K562 (cell line): ENCODE data around the gene MPI. TPM values are rescaled to one million over a fixed set of nuclear protein-coding genes. Genes with fewer than 3 reads are reported as not detected.
A peak's percentile ranks its signal among the peaks of the same experiment; 100 is the strongest.

Experiments used
- ATAC-seq: fragments of 200-7000 bp; cut with Tn5 transposase; 3 replicates; pipeline ENCODE4 v1.9.1; 2020; ENCODE audit warnings: moderate library complexity
- BruUV-seq: library from RNA; stranded (reverse); fragments of 400-500 nt; replicated peaks from 2 replicates; lab custom pipeline; 2021; lab: Mats Ljungman, UMichigan
- CTCF ChIA-PET: fragments of 300-600 bp; formaldehyde crosslinking; extraction: SDS; loops from one replicate; lab custom pipeline; 2021; ENCODE audit warnings: low intra/inter-chr PET ratio; lab: Yijun Ruan, JAX
- POLR2A ChIA-PET: fragments of 300-600, 350-650 bp; sonication (Branson Sonifier 250); formaldehyde crosslinking; extraction: SDS; loops from one replicate; lab custom pipeline; 2021; ENCODE audit warnings: antibody characterized with exemption, inconsistent platforms; lab: Yijun Ruan, JAX
- DNase-seq, 4 experiments: peaks; one replicate each; pipeline versions ENCODE4 v3.0.0 to v3.0.0-alpha.2; 2011 to 2018; ENCODE audit warnings: low spot score in 3 of 4, mixed read lengths in 3 of 4; ENCODE audit errors: extremely low read depth in 1 of 4
- FAIRE-seq: peaks from 2 replicates; lab custom pipeline; 2011; peaks lifted over from hg19 to GRCh38; lab: Jason Lieb, UNC
- H2AFZ ChIP-seq: 2 replicates; pipeline ENCODE4 v1.6.0; 2011; ENCODE audit warnings: low read depth, low read length, control low read depth, inconsistent platforms
- H3K27ac ChIP-seq: fragments of 200-600 bp; 3 replicates; pipeline ENCODE4 v1.8.0; 2011; ENCODE audit warnings: low read depth, mild to moderate bottlenecking, control low read depth, inconsistent platforms, low read length, moderate library complexity, mixed read lengths; ENCODE audit errors: extremely low read depth
- H3K27me3 ChIP-seq, 2 experiments: fragments of 300-600 bp in 1 of 2; 2 replicates in 1 of 2; 3 replicates in 1 of 2; pipeline versions ENCODE4 v1.6.0 to v1.8.0; 2011; ENCODE audit warnings: inconsistent platforms in 2 of 2, low read length in 2 of 2, mild to moderate bottlenecking in 1 of 2, mixed read lengths in 1 of 2, moderate library complexity in 1 of 2; ENCODE audit not compliant: control insufficient read depth in 2 of 2, insufficient read depth in 2 of 2
- H3K36me3 ChIP-seq: fragments of 300-600 bp; 3 replicates; pipeline ENCODE4 v1.8.0; 2011; ENCODE audit warnings: mild to moderate bottlenecking, low read length, inconsistent platforms; ENCODE audit not compliant: control insufficient read depth, insufficient read depth
- H3K4me1 ChIP-seq, 2 experiments: fragments of 200-600 bp in 1 of 2; replicated peaks in 1 of 2; 2 replicates in 1 of 2; 3 replicates in 1 of 2; pipeline versions ENCODE4 v1.5.1 to v1.8.0; 2011; ENCODE audit warnings: inconsistent platforms in 2 of 2, low read length in 2 of 2, mild to moderate bottlenecking in 1 of 2, mixed read lengths in 1 of 2, moderate library complexity in 1 of 2; ENCODE audit not compliant: control insufficient read depth in 2 of 2, insufficient read depth in 2 of 2
- H3K4me2 ChIP-seq: 2 replicates; pipeline ENCODE4 v1.6.1; 2011; ENCODE audit warnings: low read length, control low read depth, inconsistent platforms, mixed read lengths; ENCODE audit not compliant: insufficient read depth
- H3K4me3 ChIP-seq: fragments of 200-600 bp; sonication (generic), shearing (Covaris generic); 2 replicates; pipeline ENCODE4 v1.5.1; 2016; ENCODE audit warnings: control low read depth, inconsistent platforms
- H3K79me2 ChIP-seq: fragments of 200-600 bp; 3 replicates; pipeline ENCODE4 v1.8.0; 2011; ENCODE audit warnings: low read length, inconsistent platforms; ENCODE audit not compliant: control insufficient read depth, insufficient read depth
- H3K9ac ChIP-seq, 2 experiments: 2 replicates each; pipeline versions ENCODE4 v1.6.0 to v1.6.1; 2011; ENCODE audit warnings: low read depth in 2 of 2, low read length in 2 of 2, control low read depth in 1 of 2, inconsistent platforms in 1 of 2, mild to moderate bottlenecking in 1 of 2, mixed read lengths in 1 of 2; ENCODE audit not compliant: insufficient read depth in 1 of 2
- H3K9me1 ChIP-seq: one replicate; pipeline ENCODE4 v1.6.0; 2011; ENCODE audit warnings: inconsistent platforms, mild to moderate bottlenecking, low read length, moderate library complexity; ENCODE audit not compliant: control insufficient read depth, insufficient read depth
- H3K9me3 ChIP-seq: replicated peaks from 2 replicates; pipeline ENCODE4 v1.5.1; 2011; ENCODE audit warnings: low read depth, low read length, inconsistent platforms; ENCODE audit not compliant: control insufficient read depth, insufficient read depth
- H4K20me1 ChIP-seq: replicated peaks from 2 replicates; pipeline ENCODE4 v1.6.1; 2011; ENCODE audit warnings: low read length, inconsistent platforms, mixed read lengths; ENCODE audit not compliant: control insufficient read depth, insufficient read depth
- HBP1 ChIP-seq: fragments of 450-650 bp; formaldehyde crosslinking; IDR thresholded peaks from 2 replicates; pipeline ENCODE4 v1.4.0; 2022; ENCODE audit warnings: missing genetic modification characterization
- MAFG ChIP-seq: fragments of 450-650 bp; conservative IDR thresholded peaks from 2 replicates; pipeline ENCODE4 v1.6.1; 2016; ENCODE audit warnings: missing genetic modification characterization, missing compliant biosample characterization
- POLR2A ChIP-seq: fragments of 450-650 bp; conservative IDR thresholded peaks from 2 replicates; pipeline ENCODE4 v1.6.1; 2016
- POLR2H ChIP-seq: IDR thresholded peaks from 2 replicates; pipeline ENCODE4 v1.6.1; 2016; ENCODE audit warnings: missing genetic modification characterization, low read depth, mild to moderate bottlenecking, control low read depth, missing compliant biosample characterization, moderate library complexity
- POU5F1 ChIP-seq: fragments of 150-350 bp; IDR thresholded peaks from 2 replicates; pipeline ENCODE4 v1.6.1; 2014; ENCODE audit warnings: borderline replicate concordance, low read length, low read depth, mild to moderate bottlenecking; ENCODE audit not compliant: partially characterized antibody
- PRMT5 ChIP-seq: sonication (generic); formaldehyde crosslinking; IDR thresholded peaks from 2 replicates; pipeline ENCODE4 v1.5.0; 2020; ENCODE audit warnings: missing genetic modification reagents
- PRPF4 ChIP-seq: fragments of 200-400 bp; formaldehyde crosslinking; IDR thresholded peaks from one replicate; pipeline ENCODE4 v1.6.1; 2017; ENCODE audit warnings: low read length, low read depth, mild to moderate bottlenecking; ENCODE audit not compliant: insufficient read depth, poor library complexity, severe bottlenecking
- YBX1 ChIP-seq: fragments of 450-650 bp; IDR thresholded peaks from 2 replicates; pipeline ENCODE4 v1.7.1; 2016; ENCODE audit warnings: mild to moderate bottlenecking
- ZFP36 ChIP-seq: fragments of 150-350 bp; IDR thresholded peaks from 2 replicates; pipeline ENCODE4 v1.6.1; 2018; ENCODE audit warnings: low read length, low read depth; ENCODE audit not compliant: partially characterized antibody
- ZNF175 ChIP-seq: fragments of 200-800 bp; sonication (Bioruptor generic); IDR thresholded peaks from 2 replicates; pipeline ENCODE4 v1.6.1; 2016; ENCODE audit warnings: low read depth, mild to moderate bottlenecking, missing genetic modification characterization, missing compliant biosample characterization
- ZNF41 ChIP-seq: fragments of 250-450 bp; sonication (Bioruptor Pico); conservative IDR thresholded peaks from 2 replicates; pipeline ENCODE4 v1.4.0; 2020; ENCODE audit warnings: mild to moderate bottlenecking
- WGBS: fragments of 100-300 bp; shearing (Covaris generic); methylation state at CpG from one replicate; pipeline ENCODE4 v1.1.6; 2016; ENCODE audit warnings: low coverage, mixed read lengths; ENCODE audit not compliant: insufficient coverage; ENCODE audit errors: missing lambda C conversion rate; 5-methylcytosine and 5-hydroxymethylcytosine counted together
- in situ Hi-C: fragments of 300-500 bp; cut with MboI; formaldehyde crosslinking; loops from 4 replicates; pipeline ENCODE4 v1.15.0; 2018; ENCODE audit warnings: inconsistent platforms, mixed read lengths
- intact Hi-C: fragments of 100-400 bp; cut with micrococcal nuclease; formaldehyde crosslinking; loops from 2 replicates; pipeline ENCODE4 v1.14.2; 2022
- polyA plus RNA-seq, 8 experiments: library from polyadenylated mRNA; depleted of rRNA in 4 of 8; stranded (reverse) in 5 of 8; unstranded in 3 of 8; fragments of >200 nt; fragmentation: Nextera tagmentation in 2 of 8; fragmentation: Illumina TruSeq in 1 of 8; extraction: Ambion mirVana in 2 of 8; extraction: Trizol in 1 of 8; gene quantifications; 2 replicates each; pipeline versions ENCODE4 v1.2.1 to v1.2.3, GENCODE V29; 2011 to 2014; ENCODE audit warnings: inconsistent platforms in 1 of 8, missing spikeins in 1 of 8
- total RNA-seq, 7 experiments: library from RNA; depleted of rRNA in 6 of 7; stranded (reverse); fragments of >200 nt in 6 of 7; fragmentation: Illumina TruSeq in 2 of 7; extraction: Trizol in 2 of 7; gene quantifications; 2 replicates each; pipeline versions ENCODE4 v1.2.1 to v1.2.3, GENCODE V29; 2011 to 2021; ENCODE audit warnings: low replicate concordance in 1 of 7
- TF ChIP-seq, protein P1 (sequence below): fragments of 250-450 bp; sonication (Bioruptor Pico); IDR thresholded peaks from 2 replicates; pipeline ENCODE4 v1.8.0; 2021; ENCODE audit warnings: mild to moderate bottlenecking, moderate library complexity
- TF ChIP-seq, protein P2 (sequence below): fragments of 450-650 bp; IDR thresholded peaks from 2 replicates; pipeline ENCODE4 v1.6.1; 2016; ENCODE audit warnings: antibody characterized with exemption

Gene MPI
- total and polyA plus RNA-seq, 9 of the 15 experiments (the other 6 are each of a cell fraction or from before 2014, with no cell fraction given) = 30.7 to 105 (median 40.5) TPM

DNA sequence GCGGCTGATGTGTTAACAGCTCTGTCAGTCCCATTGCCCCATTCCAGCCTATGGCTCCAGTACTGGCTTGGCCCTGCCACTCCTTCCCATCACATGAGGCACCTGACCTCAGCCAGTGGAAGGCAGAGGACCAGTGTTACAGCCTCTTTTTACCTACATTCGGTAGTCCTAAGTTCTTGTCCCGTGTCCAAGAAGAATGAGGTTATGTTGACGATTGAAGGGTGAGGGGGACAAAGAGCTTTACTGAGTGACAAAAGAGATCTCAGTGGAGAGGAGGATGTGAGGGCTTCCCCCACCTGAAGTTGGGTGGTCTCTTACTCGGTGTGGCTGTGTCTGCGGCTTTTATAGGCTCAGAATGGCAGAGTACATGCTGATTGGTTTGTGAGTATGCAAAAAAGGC is 7.3 kb upstream of the MPI start (continued):
- TF ChIP-seq POU5F1 (no peak), ZFP36 (peak; percentile 38), PRPF4 (no peak), ZNF41 (CRISPR knock-in tag) (no peak)

DNA sequence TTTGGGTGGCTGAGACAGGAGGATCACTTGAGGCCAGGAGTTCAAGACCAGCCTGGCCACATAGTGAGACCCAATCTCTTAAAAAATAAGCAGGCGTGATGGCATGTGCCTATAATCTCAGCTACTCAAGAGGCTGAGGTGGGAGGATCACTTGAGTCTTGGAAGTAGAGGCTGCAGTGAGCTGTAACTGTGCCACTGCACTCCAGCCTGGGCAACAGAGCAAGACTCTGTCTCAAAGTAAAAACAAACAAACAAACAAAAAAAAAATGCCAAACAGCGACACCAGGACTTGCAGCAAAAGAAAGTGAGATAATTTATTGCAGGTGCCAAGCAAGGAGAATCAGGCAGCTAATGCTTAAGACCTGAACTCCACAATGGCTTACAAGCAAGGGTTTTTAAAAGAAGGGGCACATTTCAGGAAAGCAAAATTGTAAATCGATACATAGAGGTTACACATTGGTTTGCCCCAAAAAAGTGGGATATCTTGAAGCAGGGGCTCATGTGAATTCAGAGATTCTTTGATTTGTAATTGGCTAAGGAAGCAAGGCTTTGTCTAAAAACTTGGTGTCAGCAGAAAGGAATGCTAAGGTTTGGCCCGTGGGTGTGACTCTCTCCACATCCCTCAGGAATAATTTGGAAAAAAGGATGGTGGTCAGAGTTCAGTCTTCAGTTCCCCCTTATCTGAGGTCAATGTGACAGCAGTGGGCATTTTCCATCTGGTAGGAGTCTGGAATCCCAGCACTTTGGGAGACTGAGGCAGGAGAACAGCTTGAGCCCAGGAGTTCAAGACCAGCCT is 5.2 kb upstream of the MPI start:
- Histone ChIP-seq H2AFZ (no peak overlapping the region), H3K36me3 (no peaks in the 10 kb centered on the region), H3K27ac (no peak overlapping the region), H4K20me1 (no peaks in the 10 kb centered on the region), H3K9ac (no peak overlapping the region), H3K9me1 (no peaks in the 10 kb centered on the region), H3K9me3 (peaks cover 6% of the 10 kb centered on the region; the same call in 1 of the 2 replicates), H3K4me2 (no peak overlapping the region), H3K4me3 (no peak overlapping the region), H3K27me3 (no peaks in the 10 kb centered on the region), H3K79me2 (peaks cover 9% of the 10 kb centered on the region; the same call in 1 of the 3 replicates), H3K4me1 (peaks cover 18 to 26% of the 10 kb centered on the region in 2 experiments; a peak in 4 of 5 replicates)
- 34% methylated on average over 4 of the region's 4 CpGs for WGBS
- BruUV-seq = no TSS peak
- FAIRE-seq (no peak), ATAC-seq (no peak), DNase-seq (no peak)
- CTCF ChIA-PET = no interaction called here
- intact Hi-C loops = no loop called here
- POLR2A ChIA-PET = no interaction called here
- in situ Hi-C loops = no loop called here
- TF ChIP-seq HBP1 (CRISPR knock-in tag) (no peak), PRMT5 (CRISPR knock-in tag) (no peak), POLR2H (no peak), YBX1 (no peak), POLR2A (no peak), ZNF175 (no peak), MAFG (tag) (0 out of 2 replicates have a peak, but pooled peaks have one; percentile 19)
- TF ChIP-seq, protein P1, sequence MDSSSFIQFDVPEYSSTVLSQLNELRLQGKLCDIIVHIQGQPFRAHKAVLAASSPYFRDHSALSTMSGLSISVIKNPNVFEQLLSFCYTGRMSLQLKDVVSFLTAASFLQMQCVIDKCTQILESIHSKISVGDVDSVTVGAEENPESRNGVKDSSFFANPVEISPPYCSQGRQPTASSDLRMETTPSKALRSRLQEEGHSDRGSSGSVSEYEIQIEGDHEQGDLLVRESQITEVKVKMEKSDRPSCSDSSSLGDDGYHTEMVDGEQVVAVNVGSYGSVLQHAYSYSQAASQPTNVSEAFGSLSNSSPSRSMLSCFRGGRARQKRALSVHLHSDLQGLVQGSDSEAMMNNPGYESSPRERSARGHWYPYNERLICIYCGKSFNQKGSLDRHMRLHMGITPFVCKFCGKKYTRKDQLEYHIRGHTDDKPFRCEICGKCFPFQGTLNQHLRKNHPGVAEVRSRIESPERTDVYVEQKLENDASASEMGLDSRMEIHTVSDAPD (CRISPR knock-in tag) = no peak
- TF ChIP-seq, protein P2, sequence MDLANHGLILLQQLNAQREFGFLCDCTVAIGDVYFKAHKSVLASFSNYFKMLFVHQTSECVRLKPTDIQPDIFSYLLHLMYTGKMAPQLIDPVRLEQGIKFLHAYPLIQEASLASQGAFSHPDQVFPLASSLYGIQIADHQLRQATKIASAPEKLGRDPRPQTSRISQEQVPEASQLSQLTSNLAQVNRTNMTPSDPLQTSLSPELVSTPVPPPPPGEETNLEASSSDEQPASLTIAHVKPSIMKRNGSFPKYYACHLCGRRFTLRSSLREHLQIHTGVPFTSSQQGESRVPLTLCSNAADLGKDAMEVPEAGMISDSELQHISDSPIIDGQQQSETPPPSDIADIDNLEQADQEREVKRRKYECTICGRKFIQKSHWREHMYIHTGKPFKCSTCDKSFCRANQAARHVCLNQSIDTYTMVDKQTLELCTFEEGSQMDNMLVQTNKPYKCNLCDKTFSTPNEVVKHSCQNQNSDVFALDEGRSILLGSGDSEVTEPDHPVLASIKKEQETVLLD = no peak
